HG03280 (cell line): ENCODE results near the gene FBXO11.

Experiments used
- ATAC-seq: cut with Tn5 transposase; IDR thresholded peaks from one replicate; pipeline ENCODE4 v1.9.1; 2021; ENCODE audit warnings: mild to moderate bottlenecking, moderate library complexity; ENCODE audit not compliant: unreplicated experiment

Gene FBXO11

DNA sequence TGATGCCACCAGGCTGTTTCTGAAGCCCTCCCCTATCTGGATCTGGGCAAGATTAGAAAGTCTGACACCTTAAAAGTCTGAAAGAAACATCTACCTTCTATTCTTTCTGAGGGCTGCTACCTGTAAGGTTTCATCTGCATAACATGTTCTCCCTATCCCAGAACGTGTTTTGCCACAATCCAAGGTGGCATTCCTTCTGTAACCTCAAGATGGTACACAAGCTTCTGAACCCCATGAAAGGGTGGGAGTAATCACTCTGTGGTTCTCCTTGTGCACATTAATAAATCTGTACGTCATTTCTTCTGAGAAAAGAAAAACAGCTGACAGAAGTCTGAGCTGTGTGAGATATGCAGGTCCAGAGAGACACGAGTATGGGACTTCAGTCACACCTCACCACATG, 165.2 kb downstream of the FBXO11 start:
- ATAC-seq = no peak
